GM21529 (cell line): ENCODE data around the gene SMCP.
A peak's percentile ranks its signal among the peaks of the same experiment; 100 is the strongest.

ENCODE experiments used
- ATAC-seq: cut with Tn5 transposase; IDR thresholded peaks from one replicate; pipeline ENCODE4 v1.9.1; 2021; ENCODE audit not compliant: unreplicated experiment

Gene SMCP

DNA sequence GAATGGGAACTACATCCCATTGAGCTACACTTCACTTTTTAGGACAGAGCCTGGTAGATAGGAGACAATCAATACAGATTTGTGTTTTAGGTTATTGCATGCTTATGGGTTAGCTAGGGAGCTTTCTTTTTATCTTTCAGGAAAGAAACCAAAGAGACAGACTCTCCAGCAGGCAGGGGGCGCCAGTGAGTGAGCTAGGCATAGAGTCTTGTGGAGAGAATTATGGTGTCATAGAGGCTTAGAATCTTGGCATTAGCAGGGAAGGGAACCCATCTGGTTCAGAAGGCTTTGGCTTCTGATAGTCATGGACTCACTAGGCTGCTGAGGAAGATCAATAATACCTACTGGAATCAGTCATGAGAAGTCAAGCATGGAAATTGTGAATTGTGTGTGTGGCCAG is at the start of gene SMCP:
TSS of gene SMCP (plus strand) at position 281 of the 400 bp plus-strand sequence. CDS start 6,101 bp downstream, outside the sequence.
- ATAC-seq = no peak

DNA sequence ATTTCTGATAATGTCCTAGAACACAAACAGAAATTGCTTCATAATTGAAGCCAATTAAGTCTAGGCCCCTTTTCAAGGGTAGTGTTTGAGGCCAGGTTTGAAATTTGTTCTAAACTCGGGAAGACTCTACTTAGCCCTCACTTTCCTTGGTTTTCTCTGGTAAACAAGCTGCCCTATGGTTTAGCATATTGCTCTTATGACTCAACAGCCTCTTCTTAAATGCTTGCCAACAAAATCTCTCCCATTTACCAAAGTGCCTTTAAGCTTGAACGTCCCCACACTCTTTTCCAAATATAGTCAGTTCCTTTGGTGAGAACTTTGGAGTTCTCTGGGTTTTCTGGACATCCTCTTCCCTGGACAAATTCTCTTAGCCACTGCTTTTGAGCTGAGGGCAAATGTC is 41.3 kb upstream of the SMCP start:
- ATAC-seq = no peak

GRCh38 chr1:152842556-152842955 is 35.6 kb upstream of the SMCP start, which contains the start of gene LCE6A:
Gene LCE6A (plus strand): TSS chr1:152842856. CDS start chr1:152843521, 665 bp downstream.
- no peak for ATAC-seq

GRCh38 chr1:152855661-152856060 is 22.5 kb upstream of the SMCP start:
- no peak for ATAC-seq

DNA sequence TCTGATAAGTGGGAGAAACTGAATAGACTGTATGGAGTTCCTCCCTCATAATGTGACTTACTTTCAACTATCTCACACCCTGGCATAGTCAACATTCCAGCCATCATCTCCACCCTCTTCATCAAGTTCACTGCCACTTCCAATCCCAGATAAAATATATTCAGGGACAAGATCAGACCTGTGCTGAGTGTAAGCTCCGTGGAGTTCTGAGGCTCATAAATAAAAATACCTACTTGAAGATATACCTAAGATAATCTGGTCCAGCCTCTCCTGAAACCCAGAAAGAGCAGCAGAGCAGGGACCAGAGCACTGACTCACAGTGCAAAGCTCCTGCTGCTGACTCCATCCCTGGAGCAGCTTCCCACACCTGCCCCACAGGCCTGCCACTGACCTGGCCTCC is 20.1 kb upstream of the SMCP start:
- ATAC-seq = no peak

GRCh38 chr1:152859696-152860095 is 18.4 kb upstream of the SMCP start, which contains the start of gene LCE7A:
Gene LCE7A (plus strand): TSS chr1:152859996. CDS start chr1:152860698, 702 bp downstream.
- ATAC-seq = no peak

GRCh38 chr1:152860129-152860528 is 18.0 kb upstream of the SMCP start:
- no peak for ATAC-seq

DNA sequence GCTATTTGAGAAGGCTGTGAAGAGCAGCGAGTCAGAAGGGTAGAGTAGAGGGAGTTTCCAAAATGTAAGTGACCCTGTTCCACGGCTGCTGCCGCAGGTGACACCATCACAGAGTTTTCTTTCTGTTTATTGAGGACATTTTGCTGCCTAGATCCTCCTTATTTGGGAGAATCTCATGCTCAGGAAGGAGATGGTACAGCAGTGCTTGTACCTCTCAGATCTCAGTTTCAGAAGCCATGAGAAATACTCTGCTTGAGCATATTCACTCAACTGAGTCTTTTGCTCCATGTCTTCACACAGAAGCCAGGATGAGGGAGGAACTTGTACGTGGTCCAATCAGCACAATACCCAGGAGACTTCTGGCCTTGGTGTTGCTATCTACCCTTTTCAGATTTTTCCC is 16.7 kb upstream of the SMCP start:
- ATAC-seq = no peak

GRCh38 chr1:152864443-152864842 is 13.7 kb upstream of the SMCP start:
- no peak for ATAC-seq

DNA sequence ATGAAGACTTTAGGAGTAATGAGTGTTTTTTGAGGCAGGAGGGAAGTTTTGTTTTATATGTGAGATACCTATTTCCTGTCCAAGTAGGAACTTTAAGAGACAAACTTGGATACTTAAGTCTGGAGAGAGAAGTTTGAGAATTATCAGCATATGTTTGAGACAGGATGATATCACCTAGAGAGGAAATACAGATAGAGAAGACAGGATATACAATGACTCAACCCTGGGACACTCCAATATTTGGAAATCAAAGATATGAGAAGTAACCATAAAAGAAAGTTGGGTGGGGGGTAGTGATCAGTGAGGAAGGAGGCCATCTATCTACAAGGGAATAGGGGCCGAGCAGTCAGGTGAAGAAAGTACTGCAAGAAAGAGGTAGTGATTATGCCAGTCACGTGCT is 11.8 kb upstream of the SMCP start:
- ATAC-seq = no peak

DNA sequence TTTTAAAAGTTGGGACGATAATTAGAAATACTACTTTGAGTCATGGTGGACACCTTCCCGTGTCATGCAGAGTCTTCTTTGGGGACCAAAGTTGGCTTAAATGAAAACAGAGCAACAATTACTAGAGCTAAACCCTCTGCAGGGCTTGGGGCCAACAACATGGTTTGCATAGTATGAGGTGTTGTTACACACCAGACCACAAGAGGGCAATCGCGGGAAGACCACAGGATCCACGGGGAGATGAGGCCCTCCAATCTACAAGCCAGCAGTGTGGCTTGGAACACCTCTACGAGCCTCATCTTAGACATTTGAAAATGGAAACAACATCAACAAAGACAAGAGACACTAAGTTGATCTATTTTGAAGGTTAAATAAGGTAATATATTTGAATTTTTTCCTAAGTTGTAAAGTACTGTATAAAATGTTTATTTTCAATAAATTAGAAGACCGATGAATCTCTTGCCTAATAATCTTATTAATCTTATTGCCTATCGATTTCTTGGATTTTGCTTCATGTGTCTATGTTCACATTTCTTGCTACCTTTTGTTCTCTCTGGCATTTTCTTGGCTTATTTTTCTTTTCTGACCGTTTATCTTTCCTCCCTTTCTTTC is 8.2 kb upstream of the SMCP start:
- ATAC-seq = peak; percentile 55

DNA sequence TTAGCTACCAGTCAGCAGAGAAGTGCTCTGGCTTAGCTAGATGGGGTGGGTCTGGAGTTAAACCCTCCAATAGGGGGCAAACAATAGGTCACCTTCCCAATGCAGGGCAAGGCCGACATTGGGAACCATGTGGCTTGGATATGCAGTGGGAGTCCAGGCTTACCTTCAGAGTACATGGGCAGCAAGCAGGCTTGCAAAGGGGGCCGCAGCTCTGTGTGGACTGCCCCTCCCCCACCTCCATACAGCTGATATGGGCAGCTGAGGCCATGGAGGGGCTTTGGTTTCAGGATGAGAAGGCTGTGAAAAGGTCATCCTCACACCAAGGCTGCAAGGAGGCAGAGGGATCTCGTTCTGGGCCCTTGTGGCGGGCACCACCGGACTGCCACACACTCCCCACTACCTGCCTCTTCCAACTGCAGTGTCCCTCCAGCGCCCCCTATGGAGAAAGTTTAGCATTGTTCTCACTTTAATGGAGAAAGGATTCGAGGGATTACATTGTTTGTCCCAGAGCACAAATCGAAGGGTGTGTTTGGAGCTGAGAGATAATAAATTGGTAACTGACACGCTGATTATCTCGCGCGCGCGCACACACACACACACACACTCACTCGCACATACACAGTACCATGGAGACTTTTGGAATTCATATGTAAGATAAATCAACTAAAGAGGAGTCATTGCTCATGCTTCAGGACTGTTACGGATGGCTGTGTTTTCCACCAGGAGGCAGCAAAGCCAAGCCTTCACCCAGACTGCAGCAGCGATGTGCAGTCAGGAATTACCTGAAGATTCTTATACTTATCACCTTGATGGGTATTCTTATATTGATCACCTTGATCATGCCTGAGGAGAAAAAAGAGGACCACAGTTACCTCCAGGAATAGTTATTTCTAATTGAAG is 7.0 kb upstream of the SMCP start:
- no peak for ATAC-seq

GRCh38 chr1:152871731-152872126 is 6.4 kb upstream of the SMCP start:
- no peak for ATAC-seq

DNA sequence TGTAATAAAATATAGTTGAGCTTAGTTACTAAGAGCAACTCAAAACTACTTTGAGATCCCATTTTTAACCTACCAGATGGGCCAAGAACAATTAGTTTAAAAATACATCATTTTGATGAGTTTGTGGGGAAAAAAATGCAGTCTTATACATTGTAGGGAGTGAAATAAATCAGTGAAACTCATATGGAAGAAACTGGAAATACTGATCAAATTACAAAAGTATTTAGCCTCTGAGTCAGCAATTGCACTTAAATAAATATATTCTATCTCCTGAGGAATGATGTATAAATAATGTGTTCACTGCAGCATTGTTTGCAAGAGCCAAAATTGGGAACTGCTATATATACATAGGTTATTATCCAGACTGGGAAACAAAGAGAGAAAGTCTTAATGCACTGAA is 4.6 kb upstream of the SMCP start:
- no peak for ATAC-seq

- no peak for ATAC-seq
Observed at GRCh38 chr1:152876827-152877226, 1.3 kb upstream of the SMCP start.

- ATAC-seq = no peak
Observed at GRCh38 chr1:152879559-152880198, 1.6 kb downstream of the SMCP start.

GRCh38 chr1:152880316-152880715 is 2.2 kb downstream of the SMCP start:
- no peak for ATAC-seq

- ATAC-seq = peak; percentile 80
Observed at GRCh38 chr1:152880907-152881306, 2.8 kb downstream of the SMCP start.

- no peak for ATAC-seq
Observed at GRCh38 chr1:152884085-152884484, 6.0 kb downstream of the SMCP start.

DNA sequence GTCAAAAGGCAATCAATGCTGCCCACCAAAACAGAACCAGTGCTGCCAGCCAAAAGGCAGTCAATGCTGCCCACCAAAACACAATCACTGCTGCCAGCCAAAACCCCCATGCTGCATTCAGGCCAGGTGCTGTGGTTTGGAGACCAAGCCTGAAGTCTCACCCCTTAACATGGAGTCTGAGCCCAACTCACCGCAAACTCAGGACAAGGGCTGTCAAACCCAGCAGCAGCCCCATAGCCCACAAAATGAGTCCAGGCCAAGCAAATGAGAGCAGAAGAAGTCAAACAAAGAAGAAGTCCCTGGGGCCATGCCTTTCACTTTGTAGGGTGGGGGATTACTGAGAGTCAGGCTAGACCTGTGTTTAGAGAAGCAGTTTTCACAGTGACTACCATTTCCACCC is 6.4 kb downstream of the SMCP start:
- no peak for ATAC-seq

DNA sequence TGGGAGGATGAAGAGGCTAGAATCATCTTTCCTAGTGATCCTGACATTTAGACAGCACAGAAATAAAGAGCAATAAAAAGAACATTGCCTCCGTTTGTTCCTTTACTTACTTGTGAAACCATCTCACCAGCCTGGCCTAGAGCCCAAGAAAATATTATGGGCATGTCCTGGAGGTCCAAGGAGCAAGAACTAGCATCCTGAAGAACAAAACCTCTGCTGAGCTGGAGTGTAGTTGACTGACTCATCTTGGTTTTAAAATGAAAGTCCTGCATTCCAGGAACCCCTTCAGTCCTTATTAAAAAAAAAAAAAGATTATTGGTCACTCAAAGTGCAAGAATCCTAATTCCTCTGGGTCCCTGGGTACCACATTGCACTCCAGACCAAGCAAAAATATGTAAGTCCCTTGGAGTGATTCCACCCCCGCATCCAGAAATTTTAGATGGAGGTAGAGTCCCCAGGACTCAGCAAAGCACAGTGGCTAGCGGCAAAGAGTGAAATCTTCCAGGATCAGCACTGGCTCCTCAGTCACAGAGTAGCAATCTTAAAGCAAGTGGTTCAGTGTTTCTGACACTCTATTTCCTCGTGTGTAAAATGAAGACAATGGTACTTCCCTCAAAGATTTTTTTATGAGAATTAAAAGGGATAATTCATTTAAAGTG is 7.0 kb downstream of the SMCP start:
- ATAC-seq = no peak
